Memory B cell (primary cell): Measurements from ENCODE around the gene SCN5A.

Source experiments
- ATAC-seq: fragments of 150-1000 bp; cut with Tn5 transposase; 2 replicates; pipeline ENCODE4 v1.10.0; 2021; ENCODE audit warnings: low read depth, mild to moderate bottlenecking, moderate library complexity
- DNase-seq, 2 donors: peaks; one replicate each; pipeline ENCODE4 v3.0.0; 2022; ENCODE audit warnings: low spot score in 2 of 2
- H3K27ac Mint-ChIP-seq: one replicate; pipeline ENCODE4 v1.8.0; 2022; ENCODE audit warnings: mild to moderate bottlenecking, moderate library complexity, mixed read lengths
- H3K27me3 Mint-ChIP-seq: one replicate; pipeline ENCODE4 v1.8.0; 2022; ENCODE audit warnings: mixed read lengths
- H3K36me3 Mint-ChIP-seq: one replicate; pipeline ENCODE4 v1.8.0; 2022; ENCODE audit warnings: mild to moderate bottlenecking, mixed read lengths
- H3K4me1 Mint-ChIP-seq: one replicate; pipeline ENCODE4 v1.8.0; 2022; ENCODE audit warnings: mixed read lengths
- H3K4me3 Mint-ChIP-seq: one replicate; pipeline ENCODE4 v1.8.0; 2022; ENCODE audit warnings: mild to moderate bottlenecking, moderate library complexity, mixed read lengths
- H3K9me3 Mint-ChIP-seq: one replicate; pipeline ENCODE4 v1.8.0; 2022; ENCODE audit warnings: mixed read lengths

SCN5A gene

GRCh38 chr3:38555149-38555840, 94.2 kb downstream of the SCN5A start:
- Mint-ChIP-seq H3K4me3 (no peak overlapping the region), H3K9me3 (no peaks in the 10 kb centered on the region), H3K36me3 (no peaks in the 10 kb centered on the region), H3K27ac (no peak overlapping the region), H3K27me3 (peaks cover 4% of the 10 kb centered on the region), H3K4me1 (no peaks in the 10 kb centered on the region)
- DNase-seq (no peak), ATAC-seq (no peak)

- Mint-ChIP-seq H3K27ac (no peak overlapping the region), H3K36me3 (no peaks in the 10 kb centered on the region), H3K4me1 (no peaks in the 10 kb centered on the region), H3K4me3 (no peak overlapping the region), H3K9me3 (no peaks in the 10 kb centered on the region), H3K27me3 (peaks cover 4% of the 10 kb centered on the region)
- DNase-seq = no peak
- no peak for ATAC-seq
Measured at GRCh38 chr3:38554127-38554827, 95.2 kb downstream of the SCN5A start.

GRCh38 chr3:38553071-38553470, 96.4 kb downstream of the SCN5A start:
- no peak overlapping the region for H3K4me3 Mint-ChIP-seq
- no peaks in the 10 kb centered on the region for H3K4me1 Mint-ChIP-seq
- no peaks in the 10 kb centered on the region for H3K36me3 Mint-ChIP-seq
- H3K9me3 Mint-ChIP-seq = no peaks in the 10 kb centered on the region
- H3K27ac Mint-ChIP-seq = no peak overlapping the region
- ATAC-seq = no peak
- H3K27me3 Mint-ChIP-seq = peaks cover 4% of the 10 kb centered on the region
- DNase-seq = no peak

GRCh38 chr3:38552364-38552763, 97.1 kb downstream of the SCN5A start:
- DNase-seq = no peak
- H3K36me3 Mint-ChIP-seq = no peaks in the 10 kb centered on the region
- no peak overlapping the region for H3K27ac Mint-ChIP-seq
- peaks cover 4% of the 10 kb centered on the region for H3K27me3 Mint-ChIP-seq
- no peaks in the 10 kb centered on the region for H3K4me1 Mint-ChIP-seq
- no peak for ATAC-seq
- no peaks in the 10 kb centered on the region for H3K9me3 Mint-ChIP-seq
- no peak overlapping the region for H3K4me3 Mint-ChIP-seq

GRCh38 chr3:38551026-38551832, 98.3 kb downstream of the SCN5A start:
- no peak for ATAC-seq
- no peak overlapping the region for H3K27ac Mint-ChIP-seq
- H3K36me3 Mint-ChIP-seq = no peaks in the 10 kb centered on the region
- peaks cover under 1% of the 10 kb centered on the region for H3K27me3 Mint-ChIP-seq
- no peaks in the 10 kb centered on the region for H3K9me3 Mint-ChIP-seq
- H3K4me3 Mint-ChIP-seq = no peak overlapping the region
- no peaks in the 10 kb centered on the region for H3K4me1 Mint-ChIP-seq
- no peak for DNase-seq

GRCh38 chr3:38549957-38550840, 99.3 kb downstream of the SCN5A start:
- Mint-ChIP-seq H3K4me1 (no peaks in the 10 kb centered on the region), H3K4me3 (no peak overlapping the region), H3K9me3 (no peaks in the 10 kb centered on the region), H3K27ac (no peak overlapping the region), H3K36me3 (no peaks in the 10 kb centered on the region), H3K27me3 (peaks cover 3% of the 10 kb centered on the region)
- ATAC-seq (no peak), DNase-seq (no peak)

- no peaks in the 10 kb centered on the region for H3K36me3 Mint-ChIP-seq
Measured at GRCh38 chr3:38549486-38549885, 100.0 kb downstream of the SCN5A start.

GRCh38 chr3:38549082-38549481, 100.4 kb downstream of the SCN5A start:
- no peak overlapping the region for H3K27ac Mint-ChIP-seq
- DNase-seq (no peak), ATAC-seq (no peak)
- peaks cover 3% of the 10 kb centered on the region for H3K27me3 Mint-ChIP-seq
- H3K36me3 Mint-ChIP-seq = no peaks in the 10 kb centered on the region
- H3K4me3 Mint-ChIP-seq = no peak overlapping the region
- no peaks in the 10 kb centered on the region for H3K9me3 Mint-ChIP-seq
- H3K4me1 Mint-ChIP-seq = no peaks in the 10 kb centered on the region

More at GRCh38 chr3:38549486-38549885, 100.0 kb downstream of the SCN5A start:
- DNase-seq (no peak), ATAC-seq (no peak)
- no peak overlapping the region for H3K27ac Mint-ChIP-seq
- no peak overlapping the region for H3K4me3 Mint-ChIP-seq
- H3K4me1 Mint-ChIP-seq = no peaks in the 10 kb centered on the region
- H3K9me3 Mint-ChIP-seq = no peaks in the 10 kb centered on the region
- peaks cover 3% of the 10 kb centered on the region for H3K27me3 Mint-ChIP-seq

GRCh38 chr3:38548154-38548931, 101.1 kb downstream of the SCN5A start:
- no peaks in the 10 kb centered on the region for H3K4me1 Mint-ChIP-seq
- no peaks in the 10 kb centered on the region for H3K9me3 Mint-ChIP-seq
- H3K27ac Mint-ChIP-seq = no peak overlapping the region
- no peak overlapping the region for H3K4me3 Mint-ChIP-seq
- H3K36me3 Mint-ChIP-seq = no peaks in the 10 kb centered on the region
- H3K27me3 Mint-ChIP-seq = peaks cover 3% of the 10 kb centered on the region
- no peak for DNase-seq
- no peak for ATAC-seq

- Mint-ChIP-seq H3K4me3 (no peak overlapping the region), H3K27ac (no peak overlapping the region), H3K4me1 (no peaks in the 10 kb centered on the region), H3K36me3 (no peaks in the 10 kb centered on the region), H3K27me3 (peaks cover 3% of the 10 kb centered on the region), H3K9me3 (no peaks in the 10 kb centered on the region)
- ATAC-seq = no peak
- no peak for DNase-seq
Measured at GRCh38 chr3:38545983-38546382, 103.5 kb downstream of the SCN5A start.

- Mint-ChIP-seq H3K4me3 (no peak overlapping the region), H3K9me3 (no peaks in the 10 kb centered on the region), H3K27ac (no peak overlapping the region), H3K4me1 (no peaks in the 10 kb centered on the region), H3K27me3 (peaks cover 3% of the 10 kb centered on the region), H3K36me3 (no peaks in the 10 kb centered on the region)
- DNase-seq = no peak
- no peak for ATAC-seq
Measured at GRCh38 chr3:38545550-38545949, 103.9 kb downstream of the SCN5A start.

GRCh38 chr3:38544926-38545325, 104.6 kb downstream of the SCN5A start:
- no peak for ATAC-seq
- Mint-ChIP-seq H3K4me3 (no peak overlapping the region), H3K36me3 (no peaks in the 10 kb centered on the region), H3K27ac (no peak overlapping the region), H3K27me3 (peaks cover 3% of the 10 kb centered on the region), H3K9me3 (no peaks in the 10 kb centered on the region), H3K4me1 (no peaks in the 10 kb centered on the region)
- no peak for DNase-seq

- ATAC-seq (no peak), DNase-seq (no peak)
- peaks cover 2% of the 10 kb centered on the region for H3K36me3 Mint-ChIP-seq
- no peak overlapping the region for H3K27ac Mint-ChIP-seq
- H3K4me3 Mint-ChIP-seq = no peak overlapping the region
- H3K4me1 Mint-ChIP-seq = no peaks in the 10 kb centered on the region
- H3K9me3 Mint-ChIP-seq = no peaks in the 10 kb centered on the region
- H3K27me3 Mint-ChIP-seq = peaks cover 3% of the 10 kb centered on the region
Measured at GRCh38 chr3:38543586-38543985, 105.9 kb downstream of the SCN5A start.
